Loucy (cell line): ENCODE measurements around the gene TM2D3.

Experiments used
- EZH2phosphoT487 ChIP-seq: fragments of 200-600 bp; IDR thresholded peaks from 2 replicates; pipeline ENCODE4 v1.6.1; 2018; ENCODE audit warnings: antibody characterized with exemption, mild to moderate bottlenecking, moderate library complexity, borderline replicate concordance
- TF ChIP-seq, protein P1 (sequence below): fragments of 200-600 bp; sonication (generic); conservative IDR thresholded peaks from 2 replicates; pipeline ENCODE4 v1.5.1; 2014; ENCODE audit warnings: mild to moderate bottlenecking, antibody characterized with exemption, low read length

DNA sequence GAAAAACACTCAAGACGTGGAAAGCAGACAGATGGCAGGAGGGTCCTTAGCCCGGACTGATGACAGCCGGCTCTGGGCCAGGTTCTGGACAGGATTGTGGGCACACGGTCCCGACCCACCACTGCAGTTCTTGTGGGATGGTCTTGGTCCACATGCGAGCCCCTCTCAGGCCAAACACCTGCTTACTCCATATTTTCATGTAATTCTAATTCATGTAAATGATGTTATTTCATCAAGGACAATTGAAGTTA lies 32.6 kb downstream of the TM2D3 start:
- TF ChIP-seq, protein P1, sequence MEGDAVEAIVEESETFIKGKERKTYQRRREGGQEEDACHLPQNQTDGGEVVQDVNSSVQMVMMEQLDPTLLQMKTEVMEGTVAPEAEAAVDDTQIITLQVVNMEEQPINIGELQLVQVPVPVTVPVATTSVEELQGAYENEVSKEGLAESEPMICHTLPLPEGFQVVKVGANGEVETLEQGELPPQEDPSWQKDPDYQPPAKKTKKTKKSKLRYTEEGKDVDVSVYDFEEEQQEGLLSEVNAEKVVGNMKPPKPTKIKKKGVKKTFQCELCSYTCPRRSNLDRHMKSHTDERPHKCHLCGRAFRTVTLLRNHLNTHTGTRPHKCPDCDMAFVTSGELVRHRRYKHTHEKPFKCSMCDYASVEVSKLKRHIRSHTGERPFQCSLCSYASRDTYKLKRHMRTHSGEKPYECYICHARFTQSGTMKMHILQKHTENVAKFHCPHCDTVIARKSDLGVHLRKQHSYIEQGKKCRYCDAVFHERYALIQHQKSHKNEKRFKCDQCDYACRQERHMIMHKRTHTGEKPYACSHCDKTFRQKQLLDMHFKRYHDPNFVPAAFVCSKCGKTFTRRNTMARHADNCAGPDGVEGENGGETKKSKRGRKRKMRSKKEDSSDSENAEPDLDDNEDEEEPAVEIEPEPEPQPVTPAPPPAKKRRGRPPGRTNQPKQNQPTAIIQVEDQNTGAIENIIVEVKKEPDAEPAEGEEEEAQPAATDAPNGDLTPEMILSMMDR = no peak
- TF ChIP-seq EZH2phosphoT487 = no peak
